Keratinocyte (primary cell): ENCODE data around the gene LGR4. TPM values are rescaled to one million over a fixed set of nuclear protein-coding genes. Genes with fewer than 3 reads are reported as not detected.

Source experiments
- DNase-seq: peaks from one replicate; pipeline ENCODE4 v3.0.0-alpha.2; 2011; ENCODE audit warnings: low read depth, missing footprints, low spot score
- FAIRE-seq: peaks from 2 replicates; lab custom pipeline; 2011; peaks lifted over from hg19 to GRCh38; lab: Jason Lieb, UNC
- H2AFZ ChIP-seq: 2 replicates; pipeline ENCODE4 v1.6.0; 2012; ENCODE audit warnings: low read length, control low read depth, inconsistent platforms; ENCODE audit not compliant: control insufficient read depth
- H3K27ac ChIP-seq: 2 replicates; pipeline ENCODE4 v1.5.1; 2011; ENCODE audit warnings: low read length; ENCODE audit not compliant: control insufficient read depth, insufficient read depth
- H3K27me3 ChIP-seq: 3 replicates; pipeline ENCODE4 v1.6.0; 2011; ENCODE audit warnings: low read length; ENCODE audit not compliant: control insufficient read depth, insufficient read depth; ENCODE audit errors: extremely low read depth
- H3K36me3 ChIP-seq, 2 experiments: 2 replicates in 1 of 2; 3 replicates in 1 of 2; pipeline ENCODE4 v1.5.1; 2011; ENCODE audit warnings: low read length in 2 of 2, mild to moderate bottlenecking in 1 of 2; ENCODE audit not compliant: control insufficient read depth in 2 of 2, insufficient read depth in 2 of 2; ENCODE audit errors: extremely low read depth in 1 of 2
- H3K4me1 ChIP-seq: 3 replicates; pipeline ENCODE4 v1.5.1; 2011; ENCODE audit warnings: low read length; ENCODE audit not compliant: control insufficient read depth, insufficient read depth; ENCODE audit errors: extremely low read depth
- H3K4me2 ChIP-seq: 3 replicates; pipeline ENCODE4 v1.6.0; 2011; ENCODE audit warnings: low read depth, low read length; ENCODE audit not compliant: control insufficient read depth, insufficient read depth; ENCODE audit errors: extremely low read depth
- H3K4me3 ChIP-seq, 3 experiments: fragments of 200-600 bp in 1 of 3; sonication (generic) in 1 of 3; 2 replicates in 2 of 3; 3 replicates in 1 of 3; pipeline ENCODE4 v1.5.1; 2011 to 2016; ENCODE audit warnings: low read length in 3 of 3, mild to moderate bottlenecking in 3 of 3, control low read depth in 2 of 3, inconsistent platforms in 1 of 3, low read depth in 1 of 3, mixed read lengths in 1 of 3, mixed run types in 1 of 3, moderate library complexity in 1 of 3; ENCODE audit not compliant: control insufficient read depth in 2 of 3, insufficient read depth in 2 of 3; ENCODE audit errors: extremely low read depth in 1 of 3
- H3K79me2 ChIP-seq: 2 replicates; pipeline ENCODE4 v1.6.0; 2012; ENCODE audit warnings: low read length; ENCODE audit not compliant: control insufficient read depth, insufficient read depth
- H3K9ac ChIP-seq: 3 replicates; pipeline ENCODE4 v1.6.0; 2011; ENCODE audit warnings: low read length; ENCODE audit not compliant: control insufficient read depth, insufficient read depth; ENCODE audit errors: extremely low read depth
- H3K9me1 ChIP-seq: 3 replicates; pipeline ENCODE4 v1.6.0; 2011; ENCODE audit warnings: low read length; ENCODE audit not compliant: control insufficient read depth, insufficient read depth; ENCODE audit errors: extremely low read depth
- H3K9me3 ChIP-seq: 2 replicates; pipeline ENCODE4 v1.5.1; 2012; ENCODE audit warnings: low read depth, low read length; ENCODE audit not compliant: control insufficient read depth
- H4K20me1 ChIP-seq: 3 replicates; pipeline ENCODE4 v1.6.0; 2011; ENCODE audit warnings: low read length; ENCODE audit not compliant: control insufficient read depth, insufficient read depth; ENCODE audit errors: extremely low read depth
- CTCF ChIP-seq, 3 experiments: IDR thresholded peaks in 1 of 3; conservative IDR thresholded peaks in 1 of 3; optimal IDR thresholded peaks in 1 of 3; 2 replicates in 2 of 3; 3 replicates in 1 of 3; pipeline versions ENCODE3 to v1.5.1; 2011; ENCODE audit warnings: low read length in 3 of 3, mild to moderate bottlenecking in 3 of 3, moderate library complexity in 2 of 3, control low read depth in 1 of 3, inconsistent platforms in 1 of 3; ENCODE audit not compliant: insufficient read depth in 2 of 3; ENCODE audit errors: extremely low read depth in 1 of 3
- EZH2 ChIP-seq: IDR thresholded peaks from one replicate; pipeline ENCODE4 v1.6.1; 2012; ENCODE audit warnings: inconsistent platforms, mild to moderate bottlenecking, low read length, moderate library complexity
- dilution Hi-C: fragments of 300-500 bp; cut with MboI; formaldehyde crosslinking; loops from one replicate; pipeline ENCODE4 v1.7.0; 2020; ENCODE audit warnings: low sequenced_read_pairs; ENCODE audit not compliant: extremely low pct_ligation_motif_present
- polyA plus RNA-seq, 5 experiments: library from polyadenylated mRNA; depleted of rRNA in 3 of 5; stranded (reverse) in 3 of 5; stranded (forward) in 1 of 5; unstranded in 1 of 5; fragments of >200 nt; gene quantifications; 1 replicate in 1 of 5; 2 replicates in 3 of 5; 3 replicates in 1 of 5; pipeline versions ENCODE4 v1.2.1 to v1.2.3, GENCODE V29; 2011 to 2012; ENCODE audit warnings: missing spikeins in 2 of 5, low read depth in 1 of 5, low replicate concordance in 1 of 5

LGR4 gene
- polyA plus RNA-seq, 1 donor (not counting 4 experiments of a cell fraction or from before 2014, with no cell fraction given), result 49.7 TPM

GRCh38 chr11:27370374-27370773 lies 102.2 kb downstream of the LGR4 start:
- no peak overlapping the region for H3K4me3 ChIP-seq
- H3K27ac ChIP-seq, result no peak overlapping the region
- no peak overlapping the region for H2AFZ ChIP-seq
- no peaks in the 10 kb centered on the region for H3K79me2 ChIP-seq
- DNase-seq, result no peak
- no peak for FAIRE-seq
- H3K4me1 ChIP-seq, result no peaks in the 10 kb centered on the region
- no peaks in the 10 kb centered on the region for H3K27me3 ChIP-seq
- H3K36me3 ChIP-seq, result peaks cover 8 to 22% of the 10 kb centered on the region in 2 experiments
- H4K20me1 ChIP-seq, result no peaks in the 10 kb centered on the region
- no peaks in the 10 kb centered on the region for H3K9me1 ChIP-seq
- TF ChIP-seq EZH2, result no peak
- TF ChIP-seq CTCF (optimal IDR thresholded peaks at IDR 0.05 in 1 of 3, IDR thresholded peaks at IDR 0.05 in 1 of 3, conservative IDR thresholded peaks at IDR 0.05 in 1 of 3; ENCODE audit: extremely low read depth in 1 of 3, insufficient read depth in 2 of 3, low read length in 3 of 3), result no peak
- H3K4me2 ChIP-seq, result no peak overlapping the region
- no peaks in the 10 kb centered on the region for H3K9me3 ChIP-seq
- no peak overlapping the region for H3K9ac ChIP-seq
- dilution Hi-C loops, result no loop called here

- Histone ChIP-seq H3K36me3 (peaks cover 8 to 18% of the 10 kb centered on the region in 2 experiments), H3K4me3 (no peak overlapping the region), H3K27ac (no peak overlapping the region), H3K27me3 (no peaks in the 10 kb centered on the region), H2AFZ (no peak overlapping the region), H3K4me2 (no peak overlapping the region), H3K9me1 (no peaks in the 10 kb centered on the region), H4K20me1 (no peaks in the 10 kb centered on the region), H3K4me1 (peaks cover 4% of the 10 kb centered on the region), H3K9me3 (no peaks in the 10 kb centered on the region), H3K9ac (no peak overlapping the region), H3K79me2 (no peaks in the 10 kb centered on the region)
- FAIRE-seq (no peak), DNase-seq (no peak)
- dilution Hi-C loops, result no loop called here
- TF ChIP-seq EZH2 (no peak), CTCF (optimal IDR thresholded peaks at IDR 0.05 in 1 of 3, IDR thresholded peaks at IDR 0.05 in 1 of 3, conservative IDR thresholded peaks at IDR 0.05 in 1 of 3; ENCODE audit: extremely low read depth in 1 of 3, insufficient read depth in 2 of 3, low read length in 3 of 3) (no peak)
Observed at GRCh38 chr11:27367881-27368280, 104.7 kb downstream of the LGR4 start.
